ENCODE results near the gene TLDC2.

Gene TLDC2

DNA sequence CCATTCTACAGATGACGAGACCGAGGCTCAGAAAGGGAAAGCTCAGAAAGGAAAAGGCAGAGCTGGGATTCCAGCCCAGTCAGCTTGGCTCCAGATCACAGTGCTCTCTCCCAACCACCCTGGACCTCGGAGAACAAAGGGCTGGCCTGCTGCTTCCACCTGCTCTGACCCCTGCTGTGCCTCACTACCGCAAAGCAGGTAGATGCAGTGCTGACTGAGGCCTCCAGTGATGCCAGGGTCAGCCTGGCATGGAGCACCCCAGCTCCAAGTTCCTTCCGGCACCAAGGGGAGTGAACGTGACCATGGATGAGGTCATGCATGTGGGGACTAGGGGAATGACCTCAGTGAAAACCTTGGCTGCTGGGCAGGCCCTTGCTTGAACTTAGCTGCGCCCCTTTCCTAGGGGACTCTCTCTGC lies 20.7 kb upstream of the TLDC2 start:
- H3K4me3 Mint-ChIP-seq = no peak overlapping the region
- TF ChIP-seq, protein P1, sequence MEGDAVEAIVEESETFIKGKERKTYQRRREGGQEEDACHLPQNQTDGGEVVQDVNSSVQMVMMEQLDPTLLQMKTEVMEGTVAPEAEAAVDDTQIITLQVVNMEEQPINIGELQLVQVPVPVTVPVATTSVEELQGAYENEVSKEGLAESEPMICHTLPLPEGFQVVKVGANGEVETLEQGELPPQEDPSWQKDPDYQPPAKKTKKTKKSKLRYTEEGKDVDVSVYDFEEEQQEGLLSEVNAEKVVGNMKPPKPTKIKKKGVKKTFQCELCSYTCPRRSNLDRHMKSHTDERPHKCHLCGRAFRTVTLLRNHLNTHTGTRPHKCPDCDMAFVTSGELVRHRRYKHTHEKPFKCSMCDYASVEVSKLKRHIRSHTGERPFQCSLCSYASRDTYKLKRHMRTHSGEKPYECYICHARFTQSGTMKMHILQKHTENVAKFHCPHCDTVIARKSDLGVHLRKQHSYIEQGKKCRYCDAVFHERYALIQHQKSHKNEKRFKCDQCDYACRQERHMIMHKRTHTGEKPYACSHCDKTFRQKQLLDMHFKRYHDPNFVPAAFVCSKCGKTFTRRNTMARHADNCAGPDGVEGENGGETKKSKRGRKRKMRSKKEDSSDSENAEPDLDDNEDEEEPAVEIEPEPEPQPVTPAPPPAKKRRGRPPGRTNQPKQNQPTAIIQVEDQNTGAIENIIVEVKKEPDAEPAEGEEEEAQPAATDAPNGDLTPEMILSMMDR (IDR thresholded peaks at IDR 0.05; ENCODE audit: unreplicated experiment in 3 of 3) = no peak
- H3K36me3 Mint-ChIP-seq (ENCODE audit: low read depth) = peaks cover 21% of the 10 kb centered on the region
- H3K27me3 Mint-ChIP-seq (ENCODE audit: low read depth) = no peaks in the 10 kb centered on the region
- H3K27ac Mint-ChIP-seq = no peak overlapping the region
- H3K9me3 Mint-ChIP-seq = peaks cover 8% of the 10 kb centered on the region
- peaks cover 32% of the 10 kb centered on the region for H3K4me1 Mint-ChIP-seq

DNA sequence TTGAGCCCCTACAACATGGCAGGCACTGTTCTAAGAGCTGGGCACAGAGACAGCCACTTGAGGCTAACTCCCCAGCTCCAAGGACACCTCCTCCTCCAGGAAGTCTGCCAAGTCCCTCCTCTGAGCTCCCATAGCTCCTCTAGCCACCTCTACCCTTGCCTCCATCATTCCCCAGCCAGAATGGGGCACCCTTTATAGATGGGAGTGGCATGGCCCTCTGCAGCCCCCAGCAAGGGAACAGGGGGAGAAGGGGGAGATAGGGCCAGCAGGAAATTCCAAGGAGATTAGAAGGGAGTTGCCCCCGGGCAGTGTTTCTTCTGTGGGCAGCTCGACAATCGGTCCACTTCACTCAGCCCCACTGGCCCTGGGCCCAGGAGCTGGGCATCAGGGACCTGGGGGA lies 19.7 kb upstream of the TLDC2 start:
- peaks cover 42% of the 10 kb centered on the region for H3K4me1 Mint-ChIP-seq
- no peaks in the 10 kb centered on the region for H3K27me3 Mint-ChIP-seq (ENCODE audit: low read depth)
- TF ChIP-seq, protein P1 (IDR thresholded peaks at IDR 0.05; ENCODE audit: unreplicated experiment in 3 of 3) = no peak
- no peak overlapping the region for H3K4me3 Mint-ChIP-seq
- H3K27ac Mint-ChIP-seq = peak overlapping the region in 1 of 3 experiments; percentile 29
- H3K36me3 Mint-ChIP-seq (ENCODE audit: low read depth) = peaks cover 13% of the 10 kb centered on the region
- H3K9me3 Mint-ChIP-seq = peaks cover 5% of the 10 kb centered on the region

DNA sequence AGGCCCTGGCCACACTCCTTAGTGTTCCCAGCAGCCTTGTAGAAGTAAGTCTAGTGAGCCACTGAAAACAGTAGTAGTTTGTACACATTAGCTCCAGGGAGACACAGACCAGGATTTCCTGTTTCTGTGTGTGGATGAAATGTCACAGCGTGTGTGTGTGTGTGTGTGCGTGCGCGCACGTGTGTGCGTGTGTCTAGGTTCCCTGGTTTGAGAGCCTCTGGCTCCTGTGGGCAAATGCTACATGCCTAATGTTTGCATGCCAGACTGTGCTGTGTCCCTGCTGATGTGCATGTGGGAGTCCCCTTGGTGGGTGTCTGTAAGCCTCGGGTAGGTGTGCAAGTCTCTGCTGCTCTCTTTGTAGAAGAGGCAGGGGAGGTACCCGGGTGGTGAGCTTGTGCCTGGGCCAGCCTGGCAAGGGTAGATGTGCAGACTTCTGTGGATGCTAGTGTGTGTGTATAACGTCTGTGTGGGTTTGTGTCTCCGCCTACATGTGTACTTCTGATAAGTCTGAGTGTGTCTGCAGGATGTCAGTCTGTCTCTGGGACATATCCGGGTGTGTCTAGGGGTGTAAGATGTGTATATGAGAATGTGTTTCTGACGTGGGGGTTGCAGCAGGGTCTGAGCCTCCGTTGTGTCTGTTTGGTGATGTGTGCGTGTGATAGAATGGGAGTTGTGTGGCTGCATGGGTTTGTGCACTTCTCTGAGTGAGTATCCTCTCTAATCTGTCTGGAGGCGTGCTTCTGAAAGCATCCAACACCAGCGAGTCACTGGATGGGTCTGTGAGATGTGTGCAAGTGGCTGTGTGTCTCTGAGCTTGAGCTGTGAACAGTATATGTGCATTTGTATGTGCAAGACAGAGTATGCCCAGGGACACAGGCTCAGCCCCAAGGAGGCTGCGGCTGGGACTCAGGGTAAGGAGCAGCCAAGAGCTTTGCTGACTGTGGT lies 19.0 kb upstream of the TLDC2 start:
- H3K36me3 Mint-ChIP-seq (ENCODE audit: low read depth) = peaks cover 5% of the 10 kb centered on the region
- H3K4me3 Mint-ChIP-seq = peak overlapping the region in 1 of 3 experiments; percentile 5
- peaks cover 45% of the 10 kb centered on the region for H3K4me1 Mint-ChIP-seq
- no peaks in the 10 kb centered on the region for H3K9me3 Mint-ChIP-seq
- TF ChIP-seq, protein P1 (IDR thresholded peaks at IDR 0.05; ENCODE audit: unreplicated experiment in 3 of 3) = no peak
- peak overlapping the region in 2 of 3 experiments; percentile 3 to 4 for H3K27ac Mint-ChIP-seq
- H3K27me3 Mint-ChIP-seq (ENCODE audit: low read depth) = no peaks in the 10 kb centered on the region

DNA sequence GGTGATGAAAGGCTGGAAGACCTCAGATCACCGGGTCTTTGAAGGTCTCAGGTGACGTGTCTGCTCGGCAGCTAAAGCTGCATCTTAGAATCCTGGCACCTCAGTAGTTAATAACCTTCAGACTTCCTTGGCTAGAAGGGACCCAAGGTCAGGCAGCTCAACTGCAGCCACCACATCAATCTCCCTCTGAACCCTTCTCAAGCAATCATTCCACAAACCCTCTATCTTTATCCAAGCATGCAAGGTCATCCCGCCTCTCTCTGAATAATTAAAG lies 16.7 kb upstream of the TLDC2 start:
- Mint-ChIP-seq H3K36me3 (ENCODE audit: low read depth) (no peaks in the 10 kb centered on the region), H3K4me3 (peak overlapping the region in 2 of 3 experiments; percentile 26 to 60), H3K27ac (peak overlapping the region in 1 of 3 experiments; percentile 38), H3K27me3 (ENCODE audit: low read depth) (no peaks in the 10 kb centered on the region), H3K9me3 (no peaks in the 10 kb centered on the region), H3K4me1 (peaks cover 47% of the 10 kb centered on the region)
- TF ChIP-seq, protein P1 (IDR thresholded peaks at IDR 0.05; ENCODE audit: unreplicated experiment in 3 of 3) = no peak

DNA sequence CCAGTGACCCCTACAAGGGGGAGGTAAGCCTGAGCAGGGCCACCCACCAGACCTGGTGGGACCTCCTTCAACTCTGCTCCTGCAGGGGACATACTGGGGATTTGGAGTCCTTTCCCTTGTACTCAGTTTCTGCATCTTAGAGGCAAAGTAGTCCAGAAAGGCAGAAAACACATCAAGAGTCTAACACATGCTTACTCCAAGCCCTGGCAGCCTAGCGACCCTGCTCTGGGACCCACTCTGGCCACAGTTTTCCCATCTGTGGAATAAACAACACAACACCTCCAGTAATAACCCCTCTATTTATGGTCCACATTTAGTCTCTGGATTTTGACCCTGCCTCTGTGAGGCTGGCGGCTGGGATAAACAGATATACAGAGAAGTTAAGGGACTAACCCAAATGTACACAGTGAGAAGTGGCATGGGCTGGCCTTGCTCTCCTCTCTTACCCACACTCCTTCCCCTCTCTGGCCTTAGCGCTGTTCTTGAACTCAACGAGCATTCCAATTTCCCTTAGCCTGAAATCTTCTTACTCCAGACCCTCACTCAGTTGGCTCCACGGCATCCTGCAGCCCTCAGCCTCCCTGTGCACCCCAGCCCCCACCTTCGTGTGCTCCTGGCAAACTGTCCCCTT lies 16.1 kb upstream of the TLDC2 start:
- no peaks in the 10 kb centered on the region for H3K36me3 Mint-ChIP-seq (ENCODE audit: low read depth)
- H3K9me3 Mint-ChIP-seq = no peaks in the 10 kb centered on the region
- TF ChIP-seq, protein P1 (IDR thresholded peaks at IDR 0.05; ENCODE audit: unreplicated experiment in 3 of 3) = no peak
- H3K27me3 Mint-ChIP-seq (ENCODE audit: low read depth) = no peaks in the 10 kb centered on the region
- H3K4me1 Mint-ChIP-seq = peaks cover 47% of the 10 kb centered on the region
- peak overlapping the region in 2 of 3 experiments; percentile 38 to 75 for H3K27ac Mint-ChIP-seq
- H3K4me3 Mint-ChIP-seq = peak overlapping the region in 2 of 3 experiments; percentile 94 to 97
